GM12878 (cell line): ENCODE results near the gene MACROD2. TPM values are rescaled to one million over a fixed set of nuclear protein-coding genes. Genes with fewer than 3 reads are reported as not detected.
A peak's percentile ranks its signal among the peaks of the same experiment; 100 is the strongest.

Source experiments
- ATAC-seq: fragments of 200-7000 bp; cut with Tn5 transposase; 3 replicates; pipeline ENCODE4 v1.9.1; 2020; ENCODE audit warnings: mild to moderate bottlenecking, moderate library complexity
- BruUV-seq: library from RNA; stranded (reverse); fragments of 400-500 nt; replicated peaks from 2 replicates; lab custom pipeline; 2021; lab: Mats Ljungman, UMichigan
- CTCF ChIA-PET: fragments of 300-600 bp; sonication (Branson Sonifier 250); formaldehyde crosslinking; extraction: SDS; loops from one replicate; lab custom pipeline; 2021; ENCODE audit warnings: inconsistent platforms; lab: Yijun Ruan, JAX
- POLR2A ChIA-PET: fragments of 350-600 bp; formaldehyde crosslinking; extraction: SDS; loops from one replicate; lab custom pipeline; 2021; ENCODE audit warnings: inconsistent platforms; lab: Charles Lee
- RAD21 ChIA-PET: fragments of 300-600 bp; sonication (Branson Sonifier 250); formaldehyde crosslinking; loops from one replicate; lab custom pipeline; 2023; ENCODE audit warnings: antibody characterized with exemption; ENCODE audit not compliant: unreplicated experiment; lab: Charles Lee
- SMC1A ChIA-PET: fragments of 300-600 bp; sonication (Branson Sonifier 250); formaldehyde crosslinking; loops from one replicate; lab custom pipeline; 2023; ENCODE audit not compliant: unreplicated experiment, uncharacterized antibody; lab: Charles Lee
- DNase-seq: peaks from one replicate; pipeline ENCODE4 v3.0.0-alpha.2; 2011; ENCODE audit warnings: low read depth, low spot score
- FAIRE-seq: peaks from 3 replicates; lab custom pipeline; 2011; peaks lifted over from hg19 to GRCh38; lab: Jason Lieb, UNC
- H2AFZ ChIP-seq: 2 replicates; pipeline ENCODE4 v1.6.0; 2011; ENCODE audit warnings: low read depth, low read length, control low read depth; ENCODE audit not compliant: control insufficient read depth
- H3K27ac ChIP-seq: 2 replicates; pipeline ENCODE4 v1.5.1; 2011; ENCODE audit warnings: control low read depth; ENCODE audit not compliant: control insufficient read depth, insufficient read depth
- H3K27me3 ChIP-seq, 2 experiments: replicated peaks in 1 of 2; 2 replicates each; pipeline versions ENCODE4 v1.6.0 to v1.6.1; 2011; ENCODE audit warnings: low read length in 1 of 2; ENCODE audit not compliant: control insufficient read depth in 2 of 2, insufficient read depth in 2 of 2
- H3K36me3 ChIP-seq, 2 experiments: 2 replicates each; pipeline ENCODE4 v1.5.1; 2011; ENCODE audit warnings: low read length in 1 of 2; ENCODE audit not compliant: control insufficient read depth in 2 of 2, insufficient read depth in 2 of 2
- H3K4me1 ChIP-seq: 2 replicates; pipeline ENCODE4 v1.6.1; 2011; ENCODE audit warnings: mild to moderate bottlenecking, low read length, moderate library complexity, mixed read lengths; ENCODE audit not compliant: control insufficient read depth, insufficient read depth
- H3K4me2 ChIP-seq: 2 replicates; pipeline ENCODE4 v1.6.0; 2011; ENCODE audit warnings: control low read depth; ENCODE audit not compliant: control insufficient read depth, insufficient read depth
- H3K4me3 ChIP-seq: fragments of 200-600 bp; sonication (generic); 2 replicates; pipeline ENCODE4 v1.5.1; 2016
- H3K79me2 ChIP-seq: 2 replicates; pipeline ENCODE4 v1.6.0; 2011; ENCODE audit warnings: low read length; ENCODE audit not compliant: control insufficient read depth, insufficient read depth
- H3K9ac ChIP-seq: 2 replicates; pipeline ENCODE4 v1.8.0; 2011; ENCODE audit warnings: low read length, control low read depth, mixed read lengths; ENCODE audit not compliant: control insufficient read depth, insufficient read depth
- H3K9me3 ChIP-seq: replicated peaks from 3 replicates; pipeline ENCODE4 v1.5.1; 2011; ENCODE audit warnings: mild to moderate bottlenecking, low read length; ENCODE audit not compliant: control insufficient read depth, insufficient read depth
- H4K20me1 ChIP-seq: 2 replicates; pipeline ENCODE4 v1.6.0; 2011; ENCODE audit not compliant: control insufficient read depth, insufficient read depth
- CEBPZ ChIP-seq: fragments of 150-350 bp; IDR thresholded peaks from 2 replicates; pipeline ENCODE4 v1.6.1; 2016; ENCODE audit warnings: low read depth, low read length
- EP300 ChIP-seq, 2 experiments: fragments of 150-350 bp in 1 of 2; IDR thresholded peaks; 2 replicates each; pipeline ENCODE4 v1.6.1; 2011 to 2012; ENCODE audit warnings: low read depth in 2 of 2, low read length in 2 of 2, borderline replicate concordance in 1 of 2, improper control_type of control experiment in 1 of 2, inconsistent platforms in 1 of 2; ENCODE audit not compliant: control insufficient read depth in 1 of 2
- IKZF1 ChIP-seq: fragments of 450-650 bp; conservative IDR thresholded peaks from 2 replicates; pipeline ENCODE4 v1.6.1; 2017; ENCODE audit warnings: antibody characterized with exemption, mild to moderate bottlenecking
- IKZF2 ChIP-seq, 2 experiments: fragments of 450-650 bp; IDR thresholded peaks; 2 replicates each; pipeline ENCODE4 v1.6.1; 2017; ENCODE audit warnings: mild to moderate bottlenecking in 2 of 2, moderate library complexity in 2 of 2
- NFYA ChIP-seq: IDR thresholded peaks from 2 replicates; pipeline ENCODE4 v1.6.1; 2011; ENCODE audit warnings: low read depth, mild to moderate bottlenecking, low read length, improper control_type of control experiment, borderline replicate concordance
- NRF1 ChIP-seq: conservative IDR thresholded peaks from 2 replicates; pipeline ENCODE4 v1.6.1; 2011; ENCODE audit warnings: mild to moderate bottlenecking, low read depth, low read length, improper control_type of control experiment
- PBX3 ChIP-seq: IDR thresholded peaks from 2 replicates; pipeline ENCODE4 v1.6.1; 2011; ENCODE audit warnings: mild to moderate bottlenecking, low read depth, low read length, moderate library complexity; ENCODE audit not compliant: insufficient replicate concordance
- SMAD1 ChIP-seq: fragments of 450-650 bp; IDR thresholded peaks from 2 replicates; pipeline ENCODE4 v1.6.1; 2018; ENCODE audit warnings: mild to moderate bottlenecking, low read depth; ENCODE audit not compliant: partially characterized antibody
- SMC3 ChIP-seq: IDR thresholded peaks from 2 replicates; pipeline ENCODE4 v1.6.1; 2011; ENCODE audit warnings: low read length, improper control_type of control experiment, borderline replicate concordance
- in situ Hi-C: fragments of 300-500 bp; cut with MboI; formaldehyde crosslinking; loops from 9 replicates; pipeline ENCODE4 v1.14.3; 2018; ENCODE audit warnings: mixed read lengths
- intact Hi-C: fragments of 100-400 bp; cut with micrococcal nuclease; formaldehyde crosslinking; loops from one replicate; pipeline ENCODE4 v1.14.2; 2022; ENCODE audit not compliant: unreplicated experiment
- polyA plus RNA-seq, 11 experiments: library from polyadenylated mRNA; depleted of rRNA in 4 of 11; unstranded in 6 of 11; stranded (reverse) in 5 of 11; fragments of >200 nt; fragmentation: Nextera tagmentation in 4 of 11; fragmentation: Illumina TruSeq in 1 of 11; extraction: Ambion mirVana in 4 of 11; extraction: Trizol in 1 of 11; gene quantifications; 1 replicate in 1 of 11; 2 replicates in 10 of 11; pipeline versions ENCODE4 v1.2.1 to v1.2.3, GENCODE V29; 2011 to 2016; ENCODE audit warnings: inconsistent platforms in 2 of 11, missing spikeins in 2 of 11, low read depth in 1 of 11
- total RNA-seq, 4 experiments: library from RNA; depleted of rRNA in 3 of 4; stranded (reverse); fragments of >200 nt in 3 of 4; fragmentation: Illumina TruSeq in 1 of 4; extraction: Trizol in 1 of 4; gene quantifications; 2 replicates each; pipeline versions ENCODE4 v1.2.1 to v1.2.3, GENCODE V29; 2013 to 2021

Gene MACROD2
- total and polyA plus RNA-seq, 10 of the 15 experiments (the other 5 are each of a cell fraction or from before 2014, with no cell fraction given) = 1.1 to 21.5 (median 2.2) TPM

- ChIA-PET POLR2A (interaction anchor here (1.2 kb wide), 1 partner anchor 10 kb away, joined by 4 read pairs; no protein-coding TSS in a partner anchor), SMC1A (interaction anchor here (0.9 to 3.1 kb wide), 12 partner anchors 8 to 138 kb away, joined by 3 to 18 read pairs (median 4); no protein-coding TSS in a partner anchor), RAD21 (interaction anchor here (0.7 to 2.4 kb wide), 6 partner anchors 10 to 132 kb away, joined by 3 to 16 read pairs (median 3); no protein-coding TSS in a partner anchor), CTCF (interaction anchor here (1.3 kb wide), 2 partner anchors 10 to 11 kb away, joined by 3 to 5 read pairs; no protein-coding TSS in a partner anchor)
- Histone ChIP-seq H3K79me2 (no peaks in the 10 kb centered on the region), H4K20me1 (no peaks in the 10 kb centered on the region), H3K27ac (no peak overlapping the region), H3K9ac (no peak overlapping the region), H3K4me2 (no peak overlapping the region; the same call in 1 of the 2 replicates), H3K9me3 (no peaks in the 10 kb centered on the region; the same call in 2 of the 3 replicates), H2AFZ (no peak overlapping the region), H3K27me3 (no peaks in the 10 kb centered on the region), H3K4me1 (peaks cover 3% of the 10 kb centered on the region; the same call in 1 of the 2 replicates), H3K36me3 (no peaks in the 10 kb centered on the region), H3K4me3 (no peak overlapping the region)
- peak; percentile 93 for ATAC-seq
- no TSS peak for BruUV-seq
- peak; percentile 61 for FAIRE-seq
- TF ChIP-seq PBX3 (no peak), NRF1 (no peak), IKZF1 (no peak), IKZF2 (IDR thresholded peaks at IDR 0.05) (no peak), SMAD1 (no peak), EP300 (IDR thresholded peaks at IDR 0.05; ENCODE audit: borderline replicate concordance in 1 of 2, control insufficient read depth in 1 of 2, low read depth in 2 of 2, low read length in 2 of 2) (no peak), NFYA (no peak), SMC3 (no peak), CEBPZ (no peak)
- in situ Hi-C loops (no loop called here), intact Hi-C loops (no loop called here)
- no peak for DNase-seq
Measured at GRCh38 chr20:14700639-14700960, 705.3 kb downstream of the MACROD2 start.
